ENCODE measurements around the gene LRRC3B.
"Not testable (repeated sequence)": the region's sequence is repeated elsewhere in the genome, so short reads cannot be mapped to it uniquely, and the experiment has no call there.

Gene LRRC3B

GRCh38 chr3:26590919-26591484, 31.6 kb upstream of the LRRC3B start:
- POLR2A ChIA-PET, result no interaction called here
- CTCF ChIA-PET, result interaction anchor here (1.2 to 1.3 kb wide), 2 partner anchors 12 to 19 kb away, joined by 3 to 4 read pairs; no protein-coding TSS in a partner anchor
- TF ChIP-seq CTCF (IDR thresholded peaks at IDR 0.05; ENCODE audit: control extremely low read depth, extremely low read depth, low read depth, missing control alignments), result no peak
- DNase-seq (ENCODE audit: extremely low spot score), result no peak

GRCh38 chr3:26591926-26592325, 30.6 kb upstream of the LRRC3B start:
- DNase-seq (ENCODE audit: extremely low spot score), result no peak
- CTCF ChIA-PET, result no interaction called here
- TF ChIP-seq CTCF (IDR thresholded peaks at IDR 0.05; ENCODE audit: control extremely low read depth, extremely low read depth, low read depth, missing control alignments), result no peak
- POLR2A ChIA-PET, result no interaction called here

- no peak for TF ChIP-seq CTCF (IDR thresholded peaks at IDR 0.05; ENCODE audit: control extremely low read depth, extremely low read depth, low read depth, missing control alignments)
- no peak for DNase-seq (ENCODE audit: extremely low spot score)
- CTCF ChIA-PET, result no interaction called here
- POLR2A ChIA-PET, result no interaction called here
Measured at GRCh38 chr3:26592451-26592850, 30.1 kb upstream of the LRRC3B start.

- ChIA-PET POLR2A (no interaction called here), CTCF (no interaction called here)
- no peak for DNase-seq (ENCODE audit: extremely low spot score)
- TF ChIP-seq CTCF (IDR thresholded peaks at IDR 0.05; ENCODE audit: control extremely low read depth, extremely low read depth, low read depth, missing control alignments), result no peak
Measured at GRCh38 chr3:26596335-26596734, 26.2 kb upstream of the LRRC3B start.

GRCh38 chr3:26603311-26603710, 19.3 kb upstream of the LRRC3B start:
- DNase-seq (ENCODE audit: extremely low spot score); POLR2A ChIA-PET; CTCF ChIA-PET: not testable (repeated sequence)

- CTCF ChIA-PET, result not testable (repeated sequence)
Measured at GRCh38 chr3:26603771-26604170, 18.8 kb upstream of the LRRC3B start.

GRCh38 chr3:26614006-26614685, 8.4 kb upstream of the LRRC3B start:
- ChIA-PET CTCF (no interaction called here), POLR2A (no interaction called here)
- DNase-seq (ENCODE audit: extremely low spot score), result no peak
- TF ChIP-seq CTCF (IDR thresholded peaks at IDR 0.05; ENCODE audit: control extremely low read depth, extremely low read depth, low read depth, missing control alignments), result no peak

More at GRCh38 chr3:26603771-26604170, 18.8 kb upstream of the LRRC3B start:
- DNase-seq (ENCODE audit: extremely low spot score); POLR2A ChIA-PET: not testable (repeated sequence)

- ChIA-PET CTCF (no interaction called here), POLR2A (no interaction called here)
- no peak for DNase-seq (ENCODE audit: extremely low spot score)
- no peak for TF ChIP-seq CTCF (IDR thresholded peaks at IDR 0.05; ENCODE audit: control extremely low read depth, extremely low read depth, low read depth, missing control alignments)
Measured at GRCh38 chr3:26621176-26621575, 1.4 kb upstream of the LRRC3B start.
